ENCODE measurements around the gene PUM1. TPM values are rescaled to one million over a fixed set of nuclear protein-coding genes. Genes with fewer than 3 reads are reported as not detected.
"Not testable (repeated sequence)": the region's sequence is repeated elsewhere in the genome, so short reads cannot be mapped to it uniquely, and the experiment has no call there.

PUM1 gene
- total and polyA plus RNA-seq, 10 donors = 14.9 to 122 (median 82.5) TPM

GRCh38 chr1:30953685-30954084, 111.8 kb downstream of the PUM1 start:
- Histone ChIP-seq H3K27ac (no peak overlapping the region), H3K4me3 (no peak overlapping the region), H3K9me3 (no peaks in the 10 kb centered on the region), H3K36me3 (peaks cover 8 to 94% (median 66%) of the 10 kb centered on the region in 6 donors), H3K4me1 (peaks cover 0 to 13% (median 0%) of the 10 kb centered on the region in 6 donors), H3K27me3 (replicated peaks in 1 of 7) (no peaks in the 10 kb centered on the region)
- intact Hi-C loops (cut with DNase I; ENCODE audit: low total_unique reads) = no loop called here
- DNase-seq = no peak
- TF ChIP-seq CTCF (IDR thresholded peaks at IDR 0.05 in 8 of 11, conservative IDR thresholded peaks at IDR 0.05 in 3 of 11) (no peak), POLR2A (IDR thresholded peaks at IDR 0.05) (no peak), POLR2AphosphoS5 (IDR thresholded peaks at IDR 0.05) (no peak)
- 93 to 97% (median 94%) methylated on average over 11 of the region's 11 CpGs for WGBS, 5 donors

- H3K9me3 ChIP-seq = no peaks in the 10 kb centered on the region
- H3K36me3 ChIP-seq = peaks cover 8 to 95% (median 73%) of the 10 kb centered on the region in 6 donors
- H3K4me3 ChIP-seq = no peak overlapping the region
- no peak for DNase-seq
- H3K4me1 ChIP-seq = peaks cover 0 to 7% (median 0%) of the 10 kb centered on the region in 6 donors
- no peaks in the 10 kb centered on the region for H3K27me3 ChIP-seq (replicated peaks in 1 of 7)
- no peak overlapping the region for H3K27ac ChIP-seq
- TF ChIP-seq POLR2A (IDR thresholded peaks at IDR 0.05) (no peak), CTCF (IDR thresholded peaks at IDR 0.05 in 8 of 11, conservative IDR thresholded peaks at IDR 0.05 in 3 of 11) (no peak), POLR2AphosphoS5 (IDR thresholded peaks at IDR 0.05) (no peak)
- 79 to 94% (median 90%) methylated on average over 5 of the region's 5 CpGs for WGBS, 5 donors
- intact Hi-C loops (cut with DNase I; ENCODE audit: low total_unique reads) = no loop called here
Measured at GRCh38 chr1:30952098-30952497, 113.4 kb downstream of the PUM1 start.

- 95 to 99% (median 97%) methylated on average over 5 of the region's 5 CpGs for WGBS, 5 donors
- intact Hi-C loops (cut with DNase I; ENCODE audit: low total_unique reads) = no loop called here
- Histone ChIP-seq H3K27ac (no peak overlapping the region), H3K9me3 (no peaks in the 10 kb centered on the region), H3K4me1 (no peaks in the 10 kb centered on the region), H3K36me3 (peaks cover 8 to 96% (median 78%) of the 10 kb centered on the region in 6 donors), H3K27me3 (replicated peaks in 1 of 7) (no peaks in the 10 kb centered on the region), H3K4me3 (no peak overlapping the region)
- TF ChIP-seq POLR2AphosphoS5 (IDR thresholded peaks at IDR 0.05) (no peak), POLR2A (IDR thresholded peaks at IDR 0.05) (no peak), CTCF (IDR thresholded peaks at IDR 0.05 in 8 of 11, conservative IDR thresholded peaks at IDR 0.05 in 3 of 11) (no peak)
- no peak for DNase-seq
Measured at GRCh38 chr1:30950700-30951099, 114.8 kb downstream of the PUM1 start.

- TF ChIP-seq POLR2AphosphoS5 (IDR thresholded peaks at IDR 0.05) = no peak
- TF ChIP-seq CTCF (IDR thresholded peaks at IDR 0.05 in 8 of 11, conservative IDR thresholded peaks at IDR 0.05 in 3 of 11) = no peak
- no peak for TF ChIP-seq POLR2A (IDR thresholded peaks at IDR 0.05)
- peaks cover 8 to 96% (median 84%) of the 10 kb centered on the region in 6 donors for H3K36me3 ChIP-seq
Measured at GRCh38 chr1:30950053-30950452, 115.5 kb downstream of the PUM1 start.

GRCh38 chr1:30949487-30949838, 116.1 kb downstream of the PUM1 start:
- 100% methylated on average over 1 of the region's 1 CpG; no CpG with 5 or more reads in 2 of the 5 donors for WGBS, 5 donors
- DNase-seq; H3K4me1 ChIP-seq; intact Hi-C loops (cut with DNase I; ENCODE audit: low total_unique reads); H3K27ac ChIP-seq; H3K4me3 ChIP-seq; H3K9me3 ChIP-seq; H3K27me3 ChIP-seq (replicated peaks in 1 of 7): not testable (repeated sequence)
- H3K36me3 ChIP-seq = peaks cover 8 to 96% (median 85%) of the 10 kb centered on the region in 6 donors

More at GRCh38 chr1:30950053-30950452, 115.5 kb downstream of the PUM1 start:
- H3K4me1 ChIP-seq = no peaks in the 10 kb centered on the region
- H3K27ac ChIP-seq = no peak overlapping the region
- no peaks in the 10 kb centered on the region for H3K27me3 ChIP-seq (replicated peaks in 1 of 7)
- 87 to 98% (median 91%) methylated on average over 5 of the region's 5 CpGs for WGBS, 5 donors
- H3K9me3 ChIP-seq = no peaks in the 10 kb centered on the region
- no peak for DNase-seq
- intact Hi-C loops (cut with DNase I; ENCODE audit: low total_unique reads) = no loop called here
- H3K4me3 ChIP-seq = no peak overlapping the region

GRCh38 chr1:30948813-30949486, 116.6 kb downstream of the PUM1 start:
- WGBS, 5 donors = 91 to 100% (median 94%) methylated on average over 1 to 2 of the region's 5 CpGs
- DNase-seq; intact Hi-C loops (cut with DNase I; ENCODE audit: low total_unique reads); H3K27ac ChIP-seq; H3K4me1 ChIP-seq; H3K4me3 ChIP-seq; H3K9me3 ChIP-seq; H3K27me3 ChIP-seq (replicated peaks in 1 of 7): not testable (repeated sequence)
- H3K36me3 ChIP-seq = peaks cover 8 to 96% (median 85%) of the 10 kb centered on the region in 6 donors
